Upper lobe of left lung (tissue), 6 donors: ENCODE results near the gene PLN. TPM values are rescaled to one million over a fixed set of nuclear protein-coding genes. Genes with fewer than 3 reads are reported as not detected.

Experiments used
- ATAC-seq, 2 donors: fragments of 200-7000 bp; cut with Tn5 transposase; one replicate each; pipeline ENCODE4 v1.9.1; 2022; ENCODE audit warnings: mild to moderate bottlenecking in 2 of 2, moderate library complexity in 2 of 2; ENCODE audit not compliant: low FRiP score in 2 of 2
- DNase-seq, 2 donors: peaks; one replicate each; pipeline ENCODE4 v3.0.0-alpha.2; 2019 to 2020
- H3K27ac ChIP-seq, 4 donors: fragments of 200-600 bp; sonication (generic); one replicate each; pipeline ENCODE4 v1.5.1; 2016 to 2019
- H3K27me3 ChIP-seq, 4 donors: fragments of 200-600 bp; sonication (generic); one replicate each; pipeline ENCODE4 v1.5.1; 2017 to 2019
- H3K36me3 ChIP-seq, 4 donors: fragments of 200-600 bp; sonication (generic); one replicate each; pipeline ENCODE4 v1.5.1; 2016 to 2019
- H3K4me1 ChIP-seq, 4 donors: fragments of 200-600 bp; sonication (generic); one replicate each; pipeline ENCODE4 v1.5.1; 2018 to 2019
- H3K4me3 ChIP-seq, 4 donors: fragments of 200-600 bp; sonication (generic); one replicate each; pipeline ENCODE4 v1.5.1; 2017 to 2019; ENCODE audit warnings: mild to moderate bottlenecking in 2 of 4, moderate library complexity in 1 of 4
- H3K9me3 ChIP-seq, 4 donors: fragments of 200-600 bp; sonication (generic); one replicate each; pipeline ENCODE4 v1.5.1; 2018 to 2019
- EP300 ChIP-seq, 4 donors: sonication (generic); formaldehyde crosslinking; IDR thresholded peaks; one replicate each; pipeline ENCODE4 v1.5.1; 2017; ENCODE audit warnings: antibody characterized with exemption in 4 of 4, control low read depth in 2 of 4
- POLR2A ChIP-seq, 4 donors: fragments of 450-650 bp; IDR thresholded peaks; one replicate each; pipeline ENCODE4 v1.5.1; 2016 to 2017; ENCODE audit warnings: antibody characterized with exemption in 4 of 4, mild to moderate bottlenecking in 2 of 4
- POLR2AphosphoS5 ChIP-seq, 2 donors: sonication (generic); formaldehyde crosslinking; IDR thresholded peaks; one replicate each; pipeline ENCODE4 v1.5.1; 2017; ENCODE audit warnings: antibody characterized with exemption in 2 of 2
- WGBS, 2 donors: methylation state at CpG; one replicate each; pipeline ENCODE4 v1.1.5; 2017 to 2018; 5-methylcytosine and 5-hydroxymethylcytosine counted together
- total RNA-seq, 6 donors: library from RNA; depleted of rRNA in 4 of 6; stranded (reverse); fragments of >200 nt in 4 of 6; gene quantifications; one replicate each; pipeline versions ENCODE4 v1.1.0 to v1.2.1, GENCODE V29; 2016 to 2021
- TF ChIP-seq, protein P1 (sequence below), 6 experiments: fragments of 450-650 bp in 4 of 6; fragments of 200-600 bp in 2 of 6; sonication (generic) in 2 of 6; IDR thresholded peaks; one replicate each; pipeline ENCODE4 v1.5.1; 2016 to 2019; ENCODE audit warnings: antibody characterized with exemption in 6 of 6
- donor health status: DM: no; HTN: no; CAD: no; lungs with moderate emphysema.
- donor health status: DM: no; HTN: yes; CAD: no; lungs with severe emphysema.

The PLN gene
- total RNA-seq, 6 donors from 2014 or later = 1.9 to 9.9 (median 3.8) TPM; not detected in 1

- no peak for ATAC-seq
- Histone ChIP-seq H3K36me3 (no peaks in the 10 kb centered on the region), H3K27ac (no peak overlapping the region), H3K27me3 (no peaks in the 10 kb centered on the region), H3K4me3 (no peak overlapping the region), H3K4me1 (no peaks in the 10 kb centered on the region), H3K9me3 (no peaks in the 10 kb centered on the region)
- 73 to 82% methylated on average over 3 of the region's 3 CpGs for WGBS, 2 donors
- TF ChIP-seq POLR2AphosphoS5 (IDR thresholded peaks at IDR 0.05) = no peak
- TF ChIP-seq EP300 (IDR thresholded peaks at IDR 0.05) = no peak
- no peak for TF ChIP-seq POLR2A (IDR thresholded peaks at IDR 0.05)
- TF ChIP-seq, protein P1, sequence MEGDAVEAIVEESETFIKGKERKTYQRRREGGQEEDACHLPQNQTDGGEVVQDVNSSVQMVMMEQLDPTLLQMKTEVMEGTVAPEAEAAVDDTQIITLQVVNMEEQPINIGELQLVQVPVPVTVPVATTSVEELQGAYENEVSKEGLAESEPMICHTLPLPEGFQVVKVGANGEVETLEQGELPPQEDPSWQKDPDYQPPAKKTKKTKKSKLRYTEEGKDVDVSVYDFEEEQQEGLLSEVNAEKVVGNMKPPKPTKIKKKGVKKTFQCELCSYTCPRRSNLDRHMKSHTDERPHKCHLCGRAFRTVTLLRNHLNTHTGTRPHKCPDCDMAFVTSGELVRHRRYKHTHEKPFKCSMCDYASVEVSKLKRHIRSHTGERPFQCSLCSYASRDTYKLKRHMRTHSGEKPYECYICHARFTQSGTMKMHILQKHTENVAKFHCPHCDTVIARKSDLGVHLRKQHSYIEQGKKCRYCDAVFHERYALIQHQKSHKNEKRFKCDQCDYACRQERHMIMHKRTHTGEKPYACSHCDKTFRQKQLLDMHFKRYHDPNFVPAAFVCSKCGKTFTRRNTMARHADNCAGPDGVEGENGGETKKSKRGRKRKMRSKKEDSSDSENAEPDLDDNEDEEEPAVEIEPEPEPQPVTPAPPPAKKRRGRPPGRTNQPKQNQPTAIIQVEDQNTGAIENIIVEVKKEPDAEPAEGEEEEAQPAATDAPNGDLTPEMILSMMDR (IDR thresholded peaks at IDR 0.05) = peak in 5 of 6 experiments; percentile 18 to 42 (median 36)
- no peak for DNase-seq
These were observed 39.0 kb upstream of the PLN start for GRCh38 chr6:118509009-118509617.

DNA sequence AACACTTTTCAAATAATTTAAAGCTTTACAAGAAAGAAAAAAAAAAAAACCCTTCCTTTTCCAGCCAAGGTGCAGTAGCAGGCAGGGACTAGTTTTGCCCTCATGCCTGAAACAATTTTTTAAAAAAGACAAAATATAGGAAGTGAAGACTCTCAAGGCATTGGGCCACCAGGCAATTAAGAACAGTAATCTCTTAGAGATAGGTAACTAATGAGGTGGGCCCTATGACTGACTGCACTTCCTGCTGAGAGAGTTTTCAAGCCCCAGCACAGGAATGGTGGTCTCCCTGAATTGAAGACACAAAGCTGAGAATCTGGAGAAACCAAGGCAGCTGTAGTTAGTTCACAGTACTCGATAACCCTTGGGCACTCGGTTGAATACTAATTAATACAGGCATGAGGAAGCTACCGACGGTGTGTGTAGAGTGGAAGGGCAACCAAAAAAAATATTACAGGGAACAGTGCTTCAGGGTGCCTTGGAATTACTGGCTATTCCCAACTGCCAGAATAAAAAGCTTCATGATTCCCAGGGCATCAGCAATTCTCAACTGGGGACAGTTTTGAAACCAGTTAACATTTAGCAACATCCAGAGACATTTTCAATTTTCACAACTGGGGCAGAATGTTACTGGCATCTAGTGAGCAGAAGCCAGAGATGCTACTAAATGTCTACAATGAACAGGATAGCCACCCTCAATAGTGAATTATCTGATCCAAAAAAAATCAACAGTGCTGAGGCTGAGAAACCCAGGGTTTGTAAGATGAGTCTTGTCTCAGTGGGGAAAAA, 36.0 kb upstream of the PLN start:
- 91 to 96% methylated on average over 4 of the region's 4 CpGs for WGBS, 2 donors
- Histone ChIP-seq H3K9me3 (no peaks in the 10 kb centered on the region), H3K36me3 (no peaks in the 10 kb centered on the region), H3K4me3 (no peak overlapping the region), H3K4me1 (no peaks in the 10 kb centered on the region), H3K27me3 (no peaks in the 10 kb centered on the region), H3K27ac (no peak overlapping the region)
- TF ChIP-seq POLR2AphosphoS5 (IDR thresholded peaks at IDR 0.05) = no peak
- TF ChIP-seq, protein P1 (IDR thresholded peaks at IDR 0.05) = no peak
- TF ChIP-seq POLR2A (IDR thresholded peaks at IDR 0.05) = no peak
- TF ChIP-seq EP300 (IDR thresholded peaks at IDR 0.05) = no peak
- DNase-seq = no peak
- no peak for ATAC-seq

DNA sequence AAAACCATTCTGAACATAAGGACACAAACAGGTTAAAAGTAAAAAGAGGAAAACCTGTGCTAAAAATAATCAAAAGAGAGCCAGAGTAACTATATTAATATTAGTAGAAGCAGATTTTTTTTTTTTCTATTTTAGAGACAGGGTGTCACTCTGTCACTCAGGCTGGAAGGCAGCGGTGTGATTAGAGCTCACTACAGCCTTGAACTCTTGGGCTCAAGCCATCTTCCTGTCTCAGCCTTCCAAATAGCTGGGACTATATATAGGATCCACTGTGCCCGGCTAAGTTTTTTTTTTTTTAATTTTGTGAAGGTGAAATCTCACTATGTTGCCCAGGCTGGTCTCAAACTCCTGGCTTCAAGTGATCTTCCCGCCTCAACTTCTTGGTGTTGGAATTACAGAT, 33.4 kb upstream of the PLN start:
- TF ChIP-seq, protein P1 (IDR thresholded peaks at IDR 0.05) = no peak
- TF ChIP-seq POLR2AphosphoS5 (IDR thresholded peaks at IDR 0.05) (no peak), POLR2A (IDR thresholded peaks at IDR 0.05) (no peak), EP300 (IDR thresholded peaks at IDR 0.05) (no peak)
- Histone ChIP-seq H3K9me3 (no peaks in the 10 kb centered on the region), H3K27me3 (no peaks in the 10 kb centered on the region), H3K4me1 (no peaks in the 10 kb centered on the region), H3K27ac (no peak overlapping the region), H3K36me3 (no peaks in the 10 kb centered on the region), H3K4me3 (no peak overlapping the region)
- ATAC-seq = no peak
- no peak for DNase-seq
- 69 to 83% methylated on average over 3 of the region's 3 CpGs for WGBS, 2 donors

DNA sequence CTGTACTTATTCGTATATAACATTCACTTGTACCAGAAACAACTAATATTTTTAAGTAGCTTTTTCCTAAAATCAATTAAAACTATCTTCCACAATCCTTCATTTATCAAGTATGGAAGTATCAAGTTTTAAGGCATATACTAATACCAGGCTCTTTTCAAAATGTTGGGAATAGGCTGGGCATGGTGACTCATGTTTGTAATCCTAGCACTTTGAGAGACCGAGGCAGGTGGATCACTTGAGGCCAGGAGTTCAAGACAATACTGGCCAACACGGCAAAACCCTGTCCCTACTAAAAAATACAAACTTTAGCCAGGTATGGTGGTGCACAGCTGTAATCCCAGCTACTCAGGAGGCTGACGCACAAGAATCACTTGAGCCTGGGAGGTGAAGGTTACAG, 25.7 kb upstream of the PLN start:
- H3K27me3 ChIP-seq = no peaks in the 10 kb centered on the region
- no peak overlapping the region for H3K4me3 ChIP-seq
- ATAC-seq = no peak
- peaks cover 0 to 10% (median 1%) of the 10 kb centered on the region in 4 donors for H3K36me3 ChIP-seq
- TF ChIP-seq POLR2A (IDR thresholded peaks at IDR 0.05) (no peak), EP300 (IDR thresholded peaks at IDR 0.05) (no peak), POLR2AphosphoS5 (IDR thresholded peaks at IDR 0.05) (no peak)
- TF ChIP-seq, protein P1 (IDR thresholded peaks at IDR 0.05) = no peak
- H3K4me1 ChIP-seq = peaks cover 0 to 5% (median 0%) of the 10 kb centered on the region in 4 donors
- no peak for DNase-seq
- 95 to 97% methylated on average over 4 of the region's 4 CpGs for WGBS, 2 donors
- H3K9me3 ChIP-seq = no peaks in the 10 kb centered on the region
- no peak overlapping the region for H3K27ac ChIP-seq
